ENCODE measurements around the gene ETNK2. TPM values are rescaled to one million over a fixed set of nuclear protein-coding genes. Genes with fewer than 3 reads are reported as not detected.

ETNK2 gene
- total RNA-seq, 4 donors from 2014 or later = 2.3 to 23.9 (median 13.9) TPM

- intact Hi-C loops (cut with DNase I; ENCODE audit: low total_unique reads) = no loop called here
- Histone ChIP-seq H3K4me3 (no peak overlapping the region), H3K27ac (no peak overlapping the region), H3K27me3 (no peaks in the 10 kb centered on the region), H3K9me3 (no peaks in the 10 kb centered on the region), H3K4me1 (peaks cover 11 to 22% of the 10 kb centered on the region in 2 donors), H3K36me3 (no peaks in the 10 kb centered on the region)
- DNase-seq = no peak
- TF ChIP-seq CTCF (IDR thresholded peaks at IDR 0.05) (no peak), POLR2A (IDR thresholded peaks at IDR 0.05) (no peak)
These were observed 19.1 kb downstream of the ETNK2 start for GRCh38 chr1:204132718-204133117.

DNA sequence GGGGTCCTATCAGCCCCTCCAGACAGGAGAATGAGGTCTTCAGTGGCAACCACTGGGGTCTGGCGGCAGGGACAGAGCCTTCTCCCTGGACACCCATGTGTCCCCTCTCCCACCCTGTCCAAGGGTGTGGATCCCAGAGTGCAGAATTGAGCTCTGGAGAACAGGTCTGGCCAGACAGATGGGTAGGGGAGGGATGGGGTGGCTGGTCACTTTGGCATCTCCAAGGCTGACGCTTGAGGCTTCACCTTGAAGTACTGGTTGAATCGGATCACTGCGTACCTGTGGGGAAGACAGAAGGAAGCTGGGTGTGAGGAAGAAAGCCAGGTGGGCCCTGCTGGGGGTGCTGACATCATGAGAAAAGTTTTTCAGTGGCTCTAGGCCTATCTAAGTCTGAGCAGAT lies 19.9 kb downstream of the ETNK2 start:
- Histone ChIP-seq H3K9me3 (no peaks in the 10 kb centered on the region), H3K27me3 (no peaks in the 10 kb centered on the region), H3K4me1 (peaks cover 19 to 26% of the 10 kb centered on the region in 2 donors), H3K4me3 (no peak overlapping the region), H3K36me3 (no peaks in the 10 kb centered on the region), H3K27ac (peak overlapping the region; percentile 76 to 82)
- intact Hi-C loops (cut with DNase I; ENCODE audit: low total_unique reads) = no loop called here
- DNase-seq = no peak
- TF ChIP-seq POLR2A (IDR thresholded peaks at IDR 0.05) (no peak), CTCF (IDR thresholded peaks at IDR 0.05) (no peak)

DNA sequence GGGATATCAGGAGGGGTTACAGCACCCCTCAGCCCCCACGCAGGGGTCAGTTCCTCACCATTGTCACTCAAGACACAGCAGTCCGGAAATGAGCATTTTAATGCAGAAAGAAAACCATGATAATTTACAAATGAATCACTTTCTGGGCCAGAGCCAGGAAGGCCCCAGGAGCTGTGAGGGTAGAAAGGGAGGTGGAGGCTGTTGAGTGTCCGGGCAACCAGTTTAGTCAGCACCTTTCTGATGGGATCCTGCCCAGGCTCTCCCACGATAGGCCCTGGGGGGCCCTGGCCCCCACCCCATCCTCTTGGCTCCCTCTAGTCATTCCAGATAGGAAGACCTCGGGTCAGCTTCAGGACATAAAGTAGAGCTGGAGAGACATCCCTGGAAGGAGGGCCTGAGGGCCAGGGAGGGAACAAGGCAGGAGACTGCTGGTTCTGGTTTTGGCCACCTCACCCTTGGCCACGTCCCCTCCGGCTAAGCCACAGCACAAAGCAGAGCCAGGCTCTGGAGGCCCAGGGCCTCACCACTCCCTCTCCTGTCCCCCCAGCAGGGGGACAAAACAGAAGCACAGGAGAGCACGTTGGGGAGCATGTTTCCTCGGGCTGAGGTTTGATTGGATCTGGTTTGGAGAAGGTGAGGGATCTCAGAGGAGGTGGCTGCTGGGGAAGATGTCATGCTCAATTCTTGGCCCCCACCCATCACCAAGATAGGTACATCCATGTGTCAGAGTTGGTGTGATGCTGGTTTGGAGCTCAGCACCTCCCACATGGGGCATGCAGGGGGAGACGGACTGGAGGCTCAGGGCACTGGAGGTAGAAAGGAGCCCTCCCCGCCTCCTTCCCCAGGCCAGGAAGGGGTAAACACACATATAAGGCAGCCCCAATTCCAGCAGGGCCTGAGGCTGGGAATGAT lies 20.6 kb downstream of the ETNK2 start:
- intact Hi-C loops (cut with DNase I; ENCODE audit: low total_unique reads) = no loop called here
- TF ChIP-seq POLR2A (IDR thresholded peaks at IDR 0.05) (no peak), CTCF (IDR thresholded peaks at IDR 0.05) (peak in 1 of 4 experiments; percentile 10)
- Histone ChIP-seq H3K4me3 (no peak overlapping the region), H3K36me3 (no peaks in the 10 kb centered on the region), H3K9me3 (no peaks in the 10 kb centered on the region), H3K4me1 (peaks cover 22 to 32% of the 10 kb centered on the region in 2 donors), H3K27me3 (no peaks in the 10 kb centered on the region), H3K27ac (peak overlapping the region; percentile 76 to 82)
- peak; percentile 87 for DNase-seq

- H3K4me1 ChIP-seq = peaks cover 22 to 32% of the 10 kb centered on the region in 2 donors
- no peaks in the 10 kb centered on the region for H3K36me3 ChIP-seq
- no peaks in the 10 kb centered on the region for H3K27me3 ChIP-seq
- no peak overlapping the region for H3K4me3 ChIP-seq
- peak overlapping the region; percentile 76 to 82 for H3K27ac ChIP-seq
- peak; percentile 45 to 50 for DNase-seq
- H3K9me3 ChIP-seq = no peaks in the 10 kb centered on the region
- intact Hi-C loops (cut with DNase I; ENCODE audit: low total_unique reads) = no loop called here
- TF ChIP-seq CTCF (IDR thresholded peaks at IDR 0.05) = no peak
- TF ChIP-seq POLR2A (IDR thresholded peaks at IDR 0.05) = no peak
These were observed 21.7 kb downstream of the ETNK2 start for GRCh38 chr1:204130178-204130577.

Data from uterus (tissue), 4 donors.